Measurements from ENCODE around the gene DMRTC2.

The DMRTC2 gene

DNA sequence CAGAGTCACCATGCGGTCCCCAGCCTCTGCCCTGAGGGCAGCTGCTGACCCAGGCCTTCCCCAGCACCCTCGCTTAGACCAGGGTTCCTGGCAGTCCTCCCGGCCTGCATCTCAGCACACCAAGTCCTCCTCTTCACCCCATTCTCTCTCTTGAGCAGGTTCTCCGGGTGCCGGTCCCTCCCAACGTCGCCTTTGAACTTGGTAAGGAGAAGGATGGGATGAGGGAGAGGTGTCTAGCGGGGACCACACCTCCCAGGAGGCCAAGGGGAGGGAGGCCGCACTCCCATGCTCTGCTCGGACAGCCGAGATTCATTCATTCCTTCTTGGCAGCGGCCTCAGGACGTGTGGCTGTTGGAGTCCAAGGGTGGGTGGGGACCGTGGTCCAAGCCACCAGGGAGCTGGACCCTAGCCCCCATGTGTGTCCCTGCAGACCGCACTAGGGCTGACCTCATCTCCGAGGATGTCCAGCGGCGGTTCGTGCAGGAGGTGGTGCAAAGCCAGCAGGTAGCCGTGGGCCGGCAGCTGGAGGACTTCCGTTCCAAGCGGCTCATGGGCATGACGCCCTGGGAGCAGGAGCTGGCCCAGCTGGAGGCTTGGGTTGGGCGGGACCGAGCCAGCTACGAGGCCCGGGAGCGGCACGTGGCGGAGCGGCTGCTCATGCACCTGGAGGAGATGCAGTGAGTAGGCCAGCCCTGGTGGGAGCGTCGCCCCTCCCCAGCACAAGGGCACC lies 47.5 kb downstream of the DMRTC2 start:
- no peak for DNase-seq

DNA sequence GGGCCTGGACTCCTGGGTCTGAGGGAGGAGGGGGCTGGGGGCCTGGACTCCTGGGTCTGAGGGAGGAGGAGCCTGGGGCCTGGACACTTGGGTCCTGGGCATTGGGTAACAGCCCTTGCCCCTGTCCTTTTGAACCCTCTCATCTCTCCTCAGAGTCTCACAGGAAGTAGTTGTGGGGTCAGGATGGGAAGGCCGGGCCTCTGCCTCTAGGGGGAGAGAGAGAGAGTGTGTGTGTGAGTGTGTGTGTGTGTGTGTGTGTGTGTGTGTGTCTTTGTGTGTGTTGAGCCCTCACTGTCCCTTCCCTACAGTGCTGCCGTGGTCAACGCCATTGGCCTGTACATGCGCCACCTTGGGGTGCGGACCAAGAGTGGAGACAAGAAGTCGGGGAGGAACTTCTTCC lies 49.1 kb downstream of the DMRTC2 start:
- DNase-seq, result no peak

GRCh38 chr19:41894350-41894749 lies 49.5 kb downstream of the DMRTC2 start:
- DNase-seq, result no peak

GRCh38 chr19:41895745-41896580 lies 51.1 kb downstream of the DMRTC2 start:
- peak; percentile 19 for DNase-seq

- no peak for DNase-seq
Observed at GRCh38 chr19:41896581-41896942, 51.7 kb downstream of the DMRTC2 start.

DNA sequence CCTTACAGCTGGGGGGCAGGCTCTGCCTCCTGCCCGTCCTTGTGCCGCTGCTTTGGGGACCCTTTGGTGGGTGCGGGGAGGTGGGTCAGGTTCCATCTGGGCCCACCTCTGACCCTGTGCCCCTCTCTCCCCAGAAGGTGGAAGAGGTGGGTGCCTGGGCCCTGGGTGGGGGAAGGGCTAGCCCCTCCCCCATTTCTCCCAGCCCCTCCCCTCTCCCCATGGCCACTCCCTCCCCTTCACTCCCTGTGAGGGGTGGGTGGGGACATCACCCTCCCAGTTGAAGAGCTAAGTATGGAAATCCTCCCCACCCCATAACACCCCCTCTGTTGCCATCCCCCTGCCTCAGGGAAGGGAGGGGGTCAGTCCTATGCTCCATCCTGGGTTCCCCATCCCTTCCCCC lies 52.3 kb downstream of the DMRTC2 start:
- DNase-seq, result no peak

DNA sequence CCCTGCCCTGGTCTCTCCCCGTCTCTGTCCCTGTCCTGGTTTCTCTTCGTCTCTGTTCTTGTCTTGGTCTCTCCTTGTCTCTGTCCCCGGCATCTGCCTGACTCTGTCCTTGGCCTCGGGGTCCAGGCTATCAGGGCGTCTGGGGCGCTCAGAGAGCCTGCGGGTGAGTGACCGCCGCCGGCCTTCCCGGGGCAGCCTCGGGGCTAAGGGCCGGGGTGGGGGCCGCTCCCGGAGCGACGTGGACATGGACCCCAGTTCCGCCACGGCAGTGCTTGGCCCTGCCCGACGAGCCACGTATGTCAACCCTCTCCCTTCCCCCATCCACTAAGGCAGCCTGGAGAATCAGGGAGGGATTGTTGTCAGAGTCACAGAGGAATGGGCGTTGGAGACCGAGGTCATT lies 53.0 kb downstream of the DMRTC2 start:
- no peak for DNase-seq

DNA sequence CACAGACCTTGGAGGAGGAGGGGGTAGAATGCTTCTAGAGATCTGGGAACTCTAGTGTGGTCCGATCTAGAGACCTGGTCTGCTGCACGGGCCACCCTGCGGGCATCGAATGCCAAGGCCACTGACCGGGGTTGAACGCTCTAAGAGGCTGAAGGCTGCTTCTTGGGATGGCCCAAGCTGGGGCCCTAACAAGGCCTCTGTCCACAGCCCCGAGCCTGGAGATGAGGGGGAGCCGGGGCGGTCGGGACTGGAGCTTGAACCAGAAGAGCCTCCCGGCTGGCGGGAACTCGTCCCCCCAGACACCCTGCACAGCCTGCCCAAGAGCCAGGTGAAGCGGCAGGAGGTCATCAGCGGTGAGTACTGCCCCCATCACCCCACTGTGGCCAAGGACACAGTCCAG lies 53.4 kb downstream of the DMRTC2 start:
- DNase-seq, result no peak

All from NCI-H2171 treated with DMSO at 0.1 percent for 48 hours (cell line).